ENCODE measurements around the gene MIGA2. TPM values are rescaled to one million over a fixed set of nuclear protein-coding genes. Genes with fewer than 3 reads are reported as not detected.
"Not testable (repeated sequence)": the region's sequence is repeated elsewhere in the genome, so short reads cannot be mapped to it uniquely, and the experiment has no call there.

Gene MIGA2
- total RNA-seq, 1 experiment from 2014 or later, result 34.8 TPM

GRCh38 chr9:129031514-129031913 lies 4.9 kb upstream of the MIGA2 start:
- no peak overlapping the region for H3K27ac Mint-ChIP-seq (ENCODE audit: unreplicated experiment)
- CTCF ChIA-PET, result interaction anchor here (0.6 to 0.7 kb wide), 2 partner anchors 19 to 625 kb away, joined by 4 to 5 read pairs; no protein-coding TSS in a partner anchor
- H3K4me1 Mint-ChIP-seq (ENCODE audit: low read depth, unreplicated experiment), result peaks cover 24% of the 10 kb centered on the region

DNA sequence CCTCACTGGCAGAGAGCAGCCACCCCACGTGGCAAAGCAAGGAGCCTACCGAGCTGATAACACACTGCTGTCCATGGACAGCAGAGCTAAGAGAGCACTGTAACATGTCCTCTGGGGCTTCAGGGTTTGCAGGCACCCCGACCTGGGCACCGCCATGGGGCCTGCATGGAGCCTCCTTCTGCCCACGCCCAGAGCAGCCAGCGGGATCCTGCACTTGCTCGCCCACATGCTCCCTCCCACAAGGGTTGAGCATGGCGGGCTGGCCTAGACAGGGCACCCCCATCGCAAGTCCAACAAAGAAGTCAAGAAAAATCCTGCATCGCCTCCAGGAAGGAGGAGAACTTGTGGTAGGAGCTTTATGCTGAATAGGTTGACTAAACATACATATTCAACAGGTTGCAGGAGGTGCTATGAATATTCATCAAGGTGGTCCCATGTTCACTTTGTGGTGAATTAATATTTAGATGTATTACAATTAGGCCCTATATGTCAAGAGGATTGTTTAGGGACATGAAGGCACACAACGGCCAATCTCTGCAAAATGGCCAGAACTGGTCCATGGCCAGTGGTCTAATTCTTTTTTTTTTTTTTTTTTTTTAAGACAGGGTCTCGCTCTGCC lies 3.8 kb upstream of the MIGA2 start:
- no peaks in the 10 kb centered on the region for H3K27me3 Mint-ChIP-seq (ENCODE audit: insufficient read depth, unreplicated experiment)
- ChIA-PET CTCF (interaction anchor here (0.7 kb wide), 1 partner anchor 327 kb away, joined by 7 read pairs; no protein-coding TSS in a partner anchor), POLR2A (interaction anchor here (0.6 kb wide), 1 partner anchor 147 kb away, joined by 8 read pairs; no protein-coding TSS in a partner anchor)
- no peak overlapping the region for H3K27ac Mint-ChIP-seq (ENCODE audit: unreplicated experiment)
- peaks cover 17% of the 10 kb centered on the region for H3K36me3 Mint-ChIP-seq (ENCODE audit: insufficient read depth, unreplicated experiment)
- Histone ChIP-seq H3K36me3 (ENCODE audit: control insufficient read depth, insufficient read depth, low read length) (no peaks in the 10 kb centered on the region), H3K4me3 (ENCODE audit: low read depth, low read length) (no peak overlapping the region), H3K9me3 (no peaks in the 10 kb centered on the region), H3K27me3 (replicated peaks; ENCODE audit: control insufficient read depth, insufficient read depth, low read length) (no peaks in the 10 kb centered on the region), H3K4me1 (peaks cover 19% of the 10 kb centered on the region)
- no peak for TF ChIP-seq CTCF (IDR thresholded peaks at IDR 0.05; ENCODE audit: insufficient read depth in 1 of 2, low read depth in 1 of 2, low read length in 1 of 2, severe bottlenecking in 1 of 2, unreplicated experiment in 1 of 2)
- no TSS peak for BruUV-seq (replicated peaks)
- intact Hi-C loops (cut with micrococcal nuclease; ENCODE audit: unreplicated experiment), result no loop called here
- H3K4me3 Mint-ChIP-seq (ENCODE audit: unreplicated experiment), result no peak overlapping the region
- no peak for DNase-seq
- H3K9me3 Mint-ChIP-seq (ENCODE audit: unreplicated experiment), result no peaks in the 10 kb centered on the region
- H3K4me1 Mint-ChIP-seq (ENCODE audit: low read depth, unreplicated experiment), result peaks cover 24% of the 10 kb centered on the region

More at GRCh38 chr9:129031514-129031913, 4.9 kb upstream of the MIGA2 start:
- Mint-ChIP-seq H3K9me3 (ENCODE audit: unreplicated experiment) (no peaks in the 10 kb centered on the region), H3K27me3 (ENCODE audit: insufficient read depth, unreplicated experiment) (no peaks in the 10 kb centered on the region), H3K36me3 (ENCODE audit: insufficient read depth, unreplicated experiment) (peaks cover 14% of the 10 kb centered on the region), H3K4me3 (ENCODE audit: unreplicated experiment) (no peak overlapping the region)
- intact Hi-C loops (cut with micrococcal nuclease; ENCODE audit: unreplicated experiment), result no loop called here
- no peaks in the 10 kb centered on the region for H3K27me3 ChIP-seq (replicated peaks; ENCODE audit: control insufficient read depth, insufficient read depth, low read length)
- BruUV-seq (replicated peaks), result no TSS peak
- no peaks in the 10 kb centered on the region for H3K9me3 ChIP-seq
- POLR2A ChIA-PET, result no interaction called here
- H3K4me1 ChIP-seq, result peaks cover 24% of the 10 kb centered on the region
- no peaks in the 10 kb centered on the region for H3K36me3 ChIP-seq (ENCODE audit: control insufficient read depth, insufficient read depth, low read length)
- H3K4me3 ChIP-seq (ENCODE audit: low read depth, low read length), result no peak overlapping the region
- no peak for DNase-seq
- no peak for TF ChIP-seq CTCF (IDR thresholded peaks at IDR 0.05; ENCODE audit: insufficient read depth in 1 of 2, low read depth in 1 of 2, low read length in 1 of 2, severe bottlenecking in 1 of 2, unreplicated experiment in 1 of 2)

- Mint-ChIP-seq H3K27me3 (ENCODE audit: insufficient read depth, unreplicated experiment) (no peaks in the 10 kb centered on the region), H3K27ac (ENCODE audit: unreplicated experiment) (no peak overlapping the region), H3K9me3 (ENCODE audit: unreplicated experiment) (no peaks in the 10 kb centered on the region), H3K4me3 (ENCODE audit: unreplicated experiment) (no peak overlapping the region), H3K4me1 (ENCODE audit: low read depth, unreplicated experiment) (peaks cover 24% of the 10 kb centered on the region), H3K36me3 (ENCODE audit: insufficient read depth, unreplicated experiment) (peaks cover 17% of the 10 kb centered on the region)
- BruUV-seq (replicated peaks), result no TSS peak
- intact Hi-C loops (cut with micrococcal nuclease; ENCODE audit: unreplicated experiment), result no loop called here
- ChIA-PET POLR2A (no interaction called here), CTCF (no interaction called here)
- Histone ChIP-seq H3K9me3 (no peaks in the 10 kb centered on the region), H3K36me3 (ENCODE audit: control insufficient read depth, insufficient read depth, low read length) (no peaks in the 10 kb centered on the region), H3K27me3 (replicated peaks; ENCODE audit: control insufficient read depth, insufficient read depth, low read length) (no peaks in the 10 kb centered on the region), H3K4me1 (peaks cover 22% of the 10 kb centered on the region), H3K4me3 (ENCODE audit: low read depth, low read length) (no peak overlapping the region)
- no peak for DNase-seq
- TF ChIP-seq CTCF (IDR thresholded peaks at IDR 0.05; ENCODE audit: insufficient read depth in 1 of 2, low read depth in 1 of 2, low read length in 1 of 2, severe bottlenecking in 1 of 2, unreplicated experiment in 1 of 2), result no peak
Observed at GRCh38 chr9:129033216-129033615, 3.2 kb upstream of the MIGA2 start.

GRCh38 chr9:129035838-129036237 lies 588 bp upstream of the MIGA2 start:
- intact Hi-C loops (cut with micrococcal nuclease; ENCODE audit: unreplicated experiment), result loop anchor here (1.0 kb wide), 1 partner anchor 8 kb away; the partner anchor contains the start of gene SH3GLB2
- DNase-seq; H3K27me3 ChIP-seq (replicated peaks; ENCODE audit: control insufficient read depth, insufficient read depth, low read length); H3K4me1 Mint-ChIP-seq (ENCODE audit: low read depth, unreplicated experiment); H3K9me3 Mint-ChIP-seq (ENCODE audit: unreplicated experiment); BruUV-seq (replicated peaks); H3K27me3 Mint-ChIP-seq (ENCODE audit: insufficient read depth, unreplicated experiment); H3K36me3 ChIP-seq (ENCODE audit: control insufficient read depth, insufficient read depth, low read length); H3K9me3 ChIP-seq: not testable (repeated sequence)
- ChIA-PET POLR2A (interaction anchor here (0.5 to 1.0 kb wide), 5 partner anchors 8 to 206 kb away, joined by 3 to 6 read pairs (median 3); partner anchors contain the start of genes DOLPP1, SH3GLB2 and SPOUT1), CTCF (interaction anchor here (0.9 to 1.0 kb wide), 2 partner anchors 8 to 107 kb away, joined by 4 to 5 read pairs; partner anchors contain the start of gene SH3GLB2)
- Histone ChIP-seq H3K4me3 (ENCODE audit: low read depth, low read length) (peak overlapping the region; percentile 36), H3K4me1 (peaks cover 11% of the 10 kb centered on the region; the same call in 1 of the 2 replicates)
- H3K4me3 Mint-ChIP-seq (ENCODE audit: unreplicated experiment), result peak overlapping the region; percentile 80
- H3K27ac Mint-ChIP-seq (ENCODE audit: unreplicated experiment), result peak overlapping the region; percentile 72
- H3K36me3 Mint-ChIP-seq (ENCODE audit: insufficient read depth, unreplicated experiment), result peaks cover 11% of the 10 kb centered on the region

All from Caco-2 (cell line).